A549 treated with CORT108297 at 1 μM for 4 hours (cell line): ENCODE results near the gene SGMS1. TPM values are rescaled to one million over a fixed set of nuclear protein-coding genes. Genes with fewer than 3 reads are reported as not detected.

Source experiments
- total RNA-seq: library from RNA; stranded (reverse); fragments of 200-300 nt; extraction: Qiagen RNA extraction; gene quantifications from 5 replicates; pipeline ENCODE4 v1.2.3, GENCODE V29; 2022

The SGMS1 gene
- total RNA-seq, result 30.5 to 42.4 TPM (median 38.5 TPM) in 5 replicates

GRCh38 chr10:50623663-50624412, at the start of gene SGMS1:
SGMS1 (minus strand) TSS chr10:50623956; CDS start chr10:50344114, 279,842 bp downstream.

Other genes starting within 250 kb of the SGMS1 start
- gene ASAH2B, start 116.0 kb upstream of the SGMS1 start, total RNA-seq, result 3.7 to 4.1 TPM (median 3.9 TPM) in 5 replicates